GM18951 (cell line): ENCODE measurements around the gene KDM4C.

Experiments used
- POLR2A ChIP-seq: IDR thresholded peaks from 4 replicates; pipeline ENCODE4 v1.6.1; 2011; ENCODE audit warnings: mild to moderate bottlenecking; ENCODE audit not compliant: insufficient read length, insufficient read depth; ENCODE audit errors: extremely low read depth
- in situ Hi-C: fragments of 300-500 bp; cut with MboI; formaldehyde crosslinking; loops from one replicate; pipeline ENCODE4 v1.12.0; 2022; ENCODE audit warnings: low sequenced_read_pairs, mixed read lengths, inconsistent platforms; ENCODE audit not compliant: unreplicated experiment

KDM4C gene

GRCh38 chr9:7153566-7153965, 395.8 kb downstream of the KDM4C start:
- in situ Hi-C loops: no loop called here
- TF ChIP-seq POLR2A: no peak

GRCh38 chr9:7154003-7154619, 396.3 kb downstream of the KDM4C start:
- no peak for TF ChIP-seq POLR2A
- in situ Hi-C loops: no loop called here

- TF ChIP-seq POLR2A: no peak
- in situ Hi-C loops: no loop called here
Measured at GRCh38 chr9:7154650-7155049, 396.9 kb downstream of the KDM4C start.

- no peak for TF ChIP-seq POLR2A
- in situ Hi-C loops: no loop called here
Measured at GRCh38 chr9:7161469-7161868, 403.7 kb downstream of the KDM4C start.

- in situ Hi-C loops: no loop called here
Measured at GRCh38 chr9:7163932-7164331, 406.2 kb downstream of the KDM4C start.

GRCh38 chr9:7164440-7165330, 406.9 kb downstream of the KDM4C start:
- no peak for TF ChIP-seq POLR2A
- in situ Hi-C loops: no loop called here

More at GRCh38 chr9:7163932-7164331, 406.2 kb downstream of the KDM4C start:
- TF ChIP-seq POLR2A: no peak

- no peak for TF ChIP-seq POLR2A
Measured at GRCh38 chr9:7165331-7165975, 407.7 kb downstream of the KDM4C start.

GRCh38 chr9:7166074-7166473, 408.3 kb downstream of the KDM4C start:
- in situ Hi-C loops: no loop called here
- TF ChIP-seq POLR2A: no peak

More at GRCh38 chr9:7165331-7165975, 407.7 kb downstream of the KDM4C start:
- in situ Hi-C loops: no loop called here

GRCh38 chr9:7169717-7170389, 412.1 kb downstream of the KDM4C start:
- TF ChIP-seq POLR2A: no peak
- in situ Hi-C loops: no loop called here

GRCh38 chr9:7171396-7172153, 413.8 kb downstream of the KDM4C start:
- TF ChIP-seq POLR2A: no peak
- in situ Hi-C loops: no loop called here

- in situ Hi-C loops: no loop called here
- no peak for TF ChIP-seq POLR2A
Measured at GRCh38 chr9:7172154-7173115, 414.7 kb downstream of the KDM4C start.
